ENCODE data around the gene MYO1B.

Gene MYO1B

GRCh38 chr2:191357678-191358077 lies 112.5 kb downstream of the MYO1B start:
- H3K27ac ChIP-seq (ENCODE audit: low read length), result no peak overlapping the region
- H4K20me1 ChIP-seq (ENCODE audit: insufficient read depth, low read length), result no peaks in the 10 kb centered on the region
- H3K4me2 ChIP-seq (ENCODE audit: low read length), result no peak overlapping the region
- H3K4me1 ChIP-seq (ENCODE audit: low read length), result peaks cover 6% of the 10 kb centered on the region
- no peaks in the 10 kb centered on the region for H3K79me2 ChIP-seq (ENCODE audit: low read length)
- 0 out of 2 replicates have a peak, but pooled peaks cover under 1% of the 10 kb centered on the region for H3K27me3 ChIP-seq (ENCODE audit: low read depth, low read length)
- no peaks in the 10 kb centered on the region; the same call in 1 of the 2 replicates for H3K9me3 ChIP-seq (ENCODE audit: insufficient read depth, low read length)
- no peak for TF ChIP-seq EZH2phosphoT487 (IDR thresholded peaks at IDR 0.05; ENCODE audit: low read depth)
- no peak for TF ChIP-seq CTCF (IDR thresholded peaks at IDR 0.05; ENCODE audit: low read depth, low read length)
- H2AFZ ChIP-seq (ENCODE audit: low read depth, low read length), result no peak overlapping the region
- H3K36me3 ChIP-seq (replicated peaks; ENCODE audit: low read depth, low read length), result no peaks in the 10 kb centered on the region
- no peak overlapping the region for H3K4me3 ChIP-seq (ENCODE audit: low read length)
- H3K9ac ChIP-seq (ENCODE audit: low read length), result no peak overlapping the region

GRCh38 chr2:191358325-191359025 lies 113.3 kb downstream of the MYO1B start:
- Histone ChIP-seq H3K79me2 (ENCODE audit: low read length) (no peaks in the 10 kb centered on the region), H3K4me2 (ENCODE audit: low read length) (no peak overlapping the region), H3K36me3 (replicated peaks; ENCODE audit: low read depth, low read length) (no peaks in the 10 kb centered on the region), H3K27ac (ENCODE audit: low read length) (no peak overlapping the region), H3K9me3 (ENCODE audit: insufficient read depth, low read length) (no peaks in the 10 kb centered on the region; the same call in 1 of the 2 replicates), H3K4me3 (ENCODE audit: low read length) (no peak overlapping the region), H2AFZ (ENCODE audit: low read depth, low read length) (no peak overlapping the region), H4K20me1 (ENCODE audit: insufficient read depth, low read length) (no peaks in the 10 kb centered on the region), H3K27me3 (ENCODE audit: low read depth, low read length) (no peaks in the 10 kb centered on the region), H3K4me1 (ENCODE audit: low read length) (peaks cover 6% of the 10 kb centered on the region), H3K9ac (ENCODE audit: low read length) (no peak overlapping the region)
- TF ChIP-seq EZH2phosphoT487 (IDR thresholded peaks at IDR 0.05; ENCODE audit: low read depth), result no peak
- TF ChIP-seq CTCF (IDR thresholded peaks at IDR 0.05; ENCODE audit: low read depth, low read length), result no peak

- H3K79me2 ChIP-seq (ENCODE audit: low read length), result no peaks in the 10 kb centered on the region
- peaks cover 6% of the 10 kb centered on the region for H3K4me1 ChIP-seq (ENCODE audit: low read length)
- no peak overlapping the region for H3K4me2 ChIP-seq (ENCODE audit: low read length)
- H3K36me3 ChIP-seq (replicated peaks; ENCODE audit: low read depth, low read length), result no peaks in the 10 kb centered on the region
- H3K9ac ChIP-seq (ENCODE audit: low read length), result no peak overlapping the region
- no peaks in the 10 kb centered on the region for H4K20me1 ChIP-seq (ENCODE audit: insufficient read depth, low read length)
- no peak overlapping the region for H2AFZ ChIP-seq (ENCODE audit: low read depth, low read length)
- TF ChIP-seq EZH2phosphoT487 (IDR thresholded peaks at IDR 0.05; ENCODE audit: low read depth) (no peak), CTCF (IDR thresholded peaks at IDR 0.05; ENCODE audit: low read depth, low read length) (no peak)
- H3K27ac ChIP-seq (ENCODE audit: low read length), result no peak overlapping the region
- no peaks in the 10 kb centered on the region for H3K27me3 ChIP-seq (ENCODE audit: low read depth, low read length)
- no peak overlapping the region for H3K4me3 ChIP-seq (ENCODE audit: low read length)
- H3K9me3 ChIP-seq (ENCODE audit: insufficient read depth, low read length), result no peaks in the 10 kb centered on the region; the same call in 1 of the 2 replicates
Measured at GRCh38 chr2:191359133-191359532, 113.9 kb downstream of the MYO1B start.

DNA sequence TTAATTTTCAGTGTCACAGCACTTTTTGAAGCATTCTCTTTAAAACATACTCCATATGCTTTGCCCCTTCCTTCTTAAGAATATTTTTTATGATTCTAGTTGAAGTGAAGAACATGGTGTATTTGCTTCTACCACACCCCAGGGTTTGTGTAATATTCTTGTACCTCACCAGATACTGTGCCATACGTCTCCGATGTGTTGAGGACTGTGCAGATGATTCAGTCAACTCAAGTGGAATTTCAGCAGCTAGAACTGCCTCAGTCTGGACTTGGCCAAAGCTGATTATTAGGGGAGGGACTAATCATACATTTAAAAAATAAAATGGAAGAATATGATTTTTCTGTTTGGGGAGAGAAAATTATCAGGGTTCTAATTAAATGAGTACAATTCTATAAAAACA lies 115.7 kb downstream of the MYO1B start:
- Histone ChIP-seq H3K4me1 (ENCODE audit: low read length) (peaks cover 6% of the 10 kb centered on the region), H2AFZ (ENCODE audit: low read depth, low read length) (no peak overlapping the region), H3K4me3 (ENCODE audit: low read length) (no peak overlapping the region), H3K27ac (ENCODE audit: low read length) (no peak overlapping the region), H3K4me2 (ENCODE audit: low read length) (no peak overlapping the region), H4K20me1 (ENCODE audit: insufficient read depth, low read length) (no peaks in the 10 kb centered on the region), H3K27me3 (ENCODE audit: low read depth, low read length) (no peaks in the 10 kb centered on the region), H3K79me2 (ENCODE audit: low read length) (no peaks in the 10 kb centered on the region), H3K36me3 (replicated peaks; ENCODE audit: low read depth, low read length) (no peaks in the 10 kb centered on the region), H3K9ac (ENCODE audit: low read length) (no peak overlapping the region), H3K9me3 (ENCODE audit: insufficient read depth, low read length) (no peaks in the 10 kb centered on the region)
- TF ChIP-seq CTCF (IDR thresholded peaks at IDR 0.05; ENCODE audit: low read depth, low read length) (no peak), EZH2phosphoT487 (IDR thresholded peaks at IDR 0.05; ENCODE audit: low read depth) (no peak)

All from OCI-LY3 (cell line).